UCSD-AML1 (cell line): ENCODE results near the gene PDE4A.
"Not testable (repeated sequence)": the region's sequence is repeated elsewhere in the genome, so short reads cannot be mapped to it uniquely, and the experiment has no call there.

Source experiments
- DNase-seq: peaks from one replicate; lab custom pipeline; 2025; ENCODE audit not compliant: unreplicated experiment; lab: John Stamatoyannopoulos, UW

PDE4A gene

GRCh38 chr19:10420444-10421239, at the start of gene PDE4A:
TSS of gene PDE4A (plus strand) at chr19:10420538. CDS start at chr19:10420765, 227 bp downstream.
- DNase-seq: peak; percentile 69

- DNase-seq: no peak
Observed at GRCh38 chr19:10372690-10373089, 47.6 kb upstream of the PDE4A start.

- no peak for DNase-seq
Observed at GRCh38 chr19:10374931-10375330, 45.4 kb upstream of the PDE4A start.

GRCh38 chr19:10377140-10377640, 43.1 kb upstream of the PDE4A start:
- not testable (repeated sequence) for DNase-seq

- DNase-seq: no peak
Observed at GRCh38 chr19:10378124-10378523, 42.2 kb upstream of the PDE4A start.

- no peak for DNase-seq
Observed at GRCh38 chr19:10379880-10380312, 40.4 kb upstream of the PDE4A start.

- DNase-seq: peak; percentile 97
Observed at GRCh38 chr19:10380313-10381102, 39.8 kb upstream of the PDE4A start, which contains the start of gene TYK2. TSS of gene TYK2 (minus strand) at chr19:10380572. CDS start at chr19:10378406, 2,166 bp downstream.

GRCh38 chr19:10383223-10383499, 37.2 kb upstream of the PDE4A start:
- not testable (repeated sequence) for DNase-seq

GRCh38 chr19:10384580-10384979, 35.8 kb upstream of the PDE4A start:
- no peak for DNase-seq

GRCh38 chr19:10388957-10389356, 31.4 kb upstream of the PDE4A start:
- peak; percentile 80 for DNase-seq

GRCh38 chr19:10389863-10390262, 30.5 kb upstream of the PDE4A start:
- DNase-seq: peak; percentile 26

- DNase-seq: peak; percentile 48
Observed at GRCh38 chr19:10390652-10391286, 29.6 kb upstream of the PDE4A start.

- DNase-seq: no peak
Observed at GRCh38 chr19:10392120-10392519, 28.2 kb upstream of the PDE4A start.

- DNase-seq: no peak
Observed at GRCh38 chr19:10393137-10393536, 27.2 kb upstream of the PDE4A start.

GRCh38 chr19:10395003-10395402, 25.3 kb upstream of the PDE4A start:
- DNase-seq: no peak

- DNase-seq: no peak
Observed at GRCh38 chr19:10395436-10395835, 24.9 kb upstream of the PDE4A start.

- no peak for DNase-seq
Observed at GRCh38 chr19:10395917-10396316, 24.4 kb upstream of the PDE4A start.

- DNase-seq: no peak
Observed at GRCh38 chr19:10398819-10399218, 21.5 kb upstream of the PDE4A start.

- DNase-seq: not testable (repeated sequence)
Observed at GRCh38 chr19:10399340-10399739, 21.0 kb upstream of the PDE4A start.

- DNase-seq: no peak
Observed at GRCh38 chr19:10399878-10400277, 20.5 kb upstream of the PDE4A start.

GRCh38 chr19:10402441-10403038, 17.8 kb upstream of the PDE4A start:
- DNase-seq: peak; percentile 72
